ENCODE results near the gene DVL3.
"Not testable (repeated sequence)": the region's sequence is repeated elsewhere in the genome, so short reads cannot be mapped to it uniquely, and the experiment has no call there.

DVL3 gene

DNA sequence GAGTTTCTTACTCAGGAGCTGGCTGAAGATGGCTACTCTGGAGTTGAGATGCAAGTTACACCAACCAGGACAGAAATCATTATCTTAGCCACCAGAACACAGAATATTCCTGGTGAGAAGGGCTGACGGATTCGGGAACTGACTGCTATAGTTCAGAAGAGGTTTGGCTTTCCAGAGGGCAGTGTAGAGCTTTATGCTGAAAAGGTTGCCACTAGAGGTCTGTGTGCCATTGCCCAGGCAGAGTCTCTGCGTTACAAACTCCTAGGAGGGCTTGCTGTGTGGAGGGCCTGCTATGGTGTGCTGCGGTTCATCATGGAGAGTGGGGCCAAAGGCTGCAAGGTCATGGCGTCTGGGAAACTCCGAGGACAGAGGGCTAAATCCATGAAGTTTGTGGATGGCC is 5.4 kb upstream of the DVL3 start:
- H3K9me2 ChIP-seq (ENCODE audit: low read depth, low read length); H4K20me1 ChIP-seq (ENCODE audit: insufficient read depth, low read length); H3K4me3 ChIP-seq (ENCODE audit: low read depth, low read length, poor library complexity, severe bottlenecking); H2AFZ ChIP-seq (ENCODE audit: low read length); H3K9me3 ChIP-seq (ENCODE audit: low read length); H3K27me3 ChIP-seq (ENCODE audit: insufficient read depth, low read length); H3K79me2 ChIP-seq (ENCODE audit: insufficient read depth, low read length); H3K27ac ChIP-seq (ENCODE audit: low read depth, low read length, poor library complexity, severe bottlenecking); H3F3A ChIP-seq (ENCODE audit: insufficient read depth, low read length); H3K9ac ChIP-seq (ENCODE audit: low read length); H3K4me2 ChIP-seq (ENCODE audit: low read length): not testable (repeated sequence)
- peaks cover 24% of the 10 kb centered on the region for H3K36me3 ChIP-seq (ENCODE audit: insufficient read depth, low read length)
- TF ChIP-seq CTCF (IDR thresholded peaks at IDR 0.05; ENCODE audit: low read length) = peak; percentile 56
- peaks cover 16% of the 10 kb centered on the region for H3K4me1 ChIP-seq (ENCODE audit: insufficient read depth, low read length, severe bottlenecking)

DNA sequence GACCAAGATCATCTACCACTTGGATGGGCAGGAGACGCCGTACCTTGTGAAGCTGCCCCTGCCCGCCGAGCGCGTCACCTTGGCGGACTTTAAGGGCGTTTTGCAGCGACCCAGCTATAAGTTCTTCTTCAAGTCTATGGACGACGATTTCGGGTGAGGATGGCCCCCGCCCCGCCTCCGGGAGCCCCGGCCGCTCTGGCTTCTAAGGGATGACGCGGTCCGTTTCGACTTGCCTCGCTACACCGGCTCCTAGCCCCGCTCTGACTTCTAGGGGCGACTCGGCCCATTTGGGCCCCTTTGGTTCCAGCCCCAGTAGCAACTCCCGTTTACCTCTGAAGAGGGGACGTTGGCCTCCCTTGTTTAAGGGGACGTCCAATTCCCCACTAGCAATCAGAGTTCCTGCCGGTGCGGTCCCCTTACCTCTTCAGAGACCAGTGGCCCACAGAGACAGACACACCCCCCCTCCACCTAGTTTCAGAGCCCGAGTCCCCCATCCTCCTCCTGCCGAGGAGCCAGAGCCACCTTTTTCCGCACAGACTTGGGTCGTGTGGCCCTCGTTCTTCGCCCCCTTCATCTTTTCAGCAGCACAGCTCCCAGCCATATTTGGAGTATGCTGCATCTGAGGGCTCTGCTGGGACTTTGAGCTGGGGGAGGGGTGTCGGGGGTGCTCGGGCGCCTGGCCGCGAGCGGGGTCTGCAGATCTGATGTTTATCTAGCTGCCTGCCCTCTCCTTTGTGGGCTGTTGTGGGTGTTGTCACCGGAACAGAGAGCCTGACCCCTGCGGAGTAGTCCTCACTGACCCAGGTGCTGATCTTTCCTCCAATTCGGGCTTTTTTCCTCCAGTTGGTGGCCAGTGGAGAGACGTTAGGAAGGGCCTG is 706 bp downstream of the DVL3 start:
- H3K27me3 ChIP-seq (ENCODE audit: insufficient read depth, low read length) = no peaks in the 10 kb centered on the region
- peak overlapping the region; percentile 98 for H3K4me3 ChIP-seq (ENCODE audit: low read depth, low read length, poor library complexity, severe bottlenecking)
- peaks cover 3% of the 10 kb centered on the region; the same call in 1 of the 2 replicates for H3F3A ChIP-seq (ENCODE audit: insufficient read depth, low read length)
- peak overlapping the region; percentile 95 for H3K4me2 ChIP-seq (ENCODE audit: low read length)
- peak overlapping the region; percentile 48 for H3K27ac ChIP-seq (ENCODE audit: low read depth, low read length, poor library complexity, severe bottlenecking)
- peaks cover 19% of the 10 kb centered on the region for H3K79me2 ChIP-seq (ENCODE audit: insufficient read depth, low read length)
- no peak for TF ChIP-seq EZH2 (IDR thresholded peaks at IDR 0.05; ENCODE audit: borderline replicate concordance, low read length)
- TF ChIP-seq CTCF (IDR thresholded peaks at IDR 0.05; ENCODE audit: low read length) = no peak
- no peak overlapping the region for H2AFZ ChIP-seq (ENCODE audit: low read length)
- H3K9ac ChIP-seq (ENCODE audit: low read length) = peak overlapping the region; percentile 95
- H3K9me2 ChIP-seq (ENCODE audit: low read depth, low read length) = no peaks in the 10 kb centered on the region
- no peaks in the 10 kb centered on the region for H3K36me3 ChIP-seq (ENCODE audit: insufficient read depth, low read length)
- no peaks in the 10 kb centered on the region for H4K20me1 ChIP-seq (ENCODE audit: insufficient read depth, low read length)
- H3K4me1 ChIP-seq (ENCODE audit: insufficient read depth, low read length, severe bottlenecking) = peaks cover 33% of the 10 kb centered on the region
- H3K9me3 ChIP-seq (ENCODE audit: low read length) = no peaks in the 10 kb centered on the region

DNA sequence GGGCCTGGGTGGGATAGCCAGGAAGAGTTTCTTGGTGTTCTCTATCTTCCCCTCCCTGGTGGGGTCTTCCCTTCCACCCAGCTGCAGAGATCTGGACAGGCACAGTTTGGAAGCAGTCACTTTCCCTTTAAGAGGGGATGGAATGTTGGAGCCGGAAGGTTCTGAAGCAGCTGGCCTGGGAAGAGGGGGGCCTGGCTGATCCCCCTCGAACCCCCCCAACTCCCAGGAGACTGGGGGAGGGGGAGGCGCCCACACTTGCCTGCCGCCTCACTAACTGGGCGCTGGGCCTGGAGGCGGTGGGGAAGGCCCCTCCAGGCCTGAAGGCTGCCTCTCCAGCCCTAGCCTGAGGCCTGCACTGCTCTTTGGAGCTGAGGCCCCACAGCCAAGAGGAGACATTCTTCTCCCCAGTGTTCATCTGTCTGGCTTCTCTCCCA is 1.4 kb downstream of the DVL3 start:
- H3K36me3 ChIP-seq (ENCODE audit: insufficient read depth, low read length) = no peaks in the 10 kb centered on the region
- no peaks in the 10 kb centered on the region for H3K27me3 ChIP-seq (ENCODE audit: insufficient read depth, low read length)
- no peak overlapping the region for H2AFZ ChIP-seq (ENCODE audit: low read length)
- H3K9ac ChIP-seq (ENCODE audit: low read length) = peak overlapping the region; percentile 95
- no peak for TF ChIP-seq CTCF (IDR thresholded peaks at IDR 0.05; ENCODE audit: low read length)
- no peak for TF ChIP-seq EZH2 (IDR thresholded peaks at IDR 0.05; ENCODE audit: borderline replicate concordance, low read length)
- peaks cover 3% of the 10 kb centered on the region; the same call in 1 of the 2 replicates for H3F3A ChIP-seq (ENCODE audit: insufficient read depth, low read length)
- no peaks in the 10 kb centered on the region for H3K9me3 ChIP-seq (ENCODE audit: low read length)
- no peaks in the 10 kb centered on the region for H4K20me1 ChIP-seq (ENCODE audit: insufficient read depth, low read length)
- H3K4me1 ChIP-seq (ENCODE audit: insufficient read depth, low read length, severe bottlenecking) = peaks cover 33% of the 10 kb centered on the region
- peak overlapping the region; percentile 98 for H3K4me3 ChIP-seq (ENCODE audit: low read depth, low read length, poor library complexity, severe bottlenecking)
- H3K27ac ChIP-seq (ENCODE audit: low read depth, low read length, poor library complexity, severe bottlenecking) = peak overlapping the region; percentile 48
- peaks cover 19% of the 10 kb centered on the region for H3K79me2 ChIP-seq (ENCODE audit: insufficient read depth, low read length)
- H3K4me2 ChIP-seq (ENCODE audit: low read length) = peak overlapping the region; percentile 95
- no peaks in the 10 kb centered on the region for H3K9me2 ChIP-seq (ENCODE audit: low read depth, low read length)

Data from OCI-LY1 (cell line).